ENCODE measurements around the gene PCDH8.

PCDH8 gene, protein sequence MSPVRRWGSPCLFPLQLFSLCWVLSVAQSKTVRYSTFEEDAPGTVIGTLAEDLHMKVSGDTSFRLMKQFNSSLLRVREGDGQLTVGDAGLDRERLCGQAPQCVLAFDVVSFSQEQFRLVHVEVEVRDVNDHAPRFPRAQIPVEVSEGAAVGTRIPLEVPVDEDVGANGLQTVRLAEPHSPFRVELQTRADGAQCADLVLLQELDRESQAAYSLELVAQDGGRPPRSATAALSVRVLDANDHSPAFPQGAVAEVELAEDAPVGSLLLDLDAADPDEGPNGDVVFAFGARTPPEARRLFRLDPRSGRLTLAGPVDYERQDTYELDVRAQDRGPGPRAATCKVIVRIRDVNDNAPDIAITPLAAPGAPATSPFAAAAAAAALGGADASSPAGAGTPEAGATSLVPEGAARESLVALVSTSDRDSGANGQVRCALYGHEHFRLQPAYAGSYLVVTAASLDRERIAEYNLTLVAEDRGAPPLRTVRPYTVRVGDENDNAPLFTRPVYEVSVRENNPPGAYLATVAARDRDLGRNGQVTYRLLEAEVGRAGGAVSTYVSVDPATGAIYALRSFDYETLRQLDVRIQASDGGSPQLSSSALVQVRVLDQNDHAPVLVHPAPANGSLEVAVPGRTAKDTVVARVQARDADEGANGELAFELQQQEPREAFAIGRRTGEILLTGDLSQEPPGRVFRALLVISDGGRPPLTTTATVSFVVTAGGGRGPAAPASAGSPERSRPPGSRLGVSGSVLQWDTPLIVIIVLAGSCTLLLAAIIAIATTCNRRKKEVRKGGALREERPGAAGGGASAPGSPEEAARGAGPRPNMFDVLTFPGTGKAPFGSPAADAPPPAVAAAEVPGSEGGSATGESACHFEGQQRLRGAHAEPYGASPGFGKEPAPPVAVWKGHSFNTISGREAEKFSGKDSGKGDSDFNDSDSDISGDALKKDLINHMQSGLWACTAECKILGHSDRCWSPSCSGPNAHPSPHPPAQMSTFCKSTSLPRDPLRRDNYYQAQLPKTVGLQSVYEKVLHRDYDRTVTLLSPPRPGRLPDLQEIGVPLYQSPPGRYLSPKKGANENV

GRCh38 chr13:52848455-52849195 is at the start of gene PCDH8:
Gene PCDH8, minus strand, starts transcription at chr13:52848640. Its CDS starts 204 bp downstream, at chr13:52848436.
- DNase-seq: no peak

DNA sequence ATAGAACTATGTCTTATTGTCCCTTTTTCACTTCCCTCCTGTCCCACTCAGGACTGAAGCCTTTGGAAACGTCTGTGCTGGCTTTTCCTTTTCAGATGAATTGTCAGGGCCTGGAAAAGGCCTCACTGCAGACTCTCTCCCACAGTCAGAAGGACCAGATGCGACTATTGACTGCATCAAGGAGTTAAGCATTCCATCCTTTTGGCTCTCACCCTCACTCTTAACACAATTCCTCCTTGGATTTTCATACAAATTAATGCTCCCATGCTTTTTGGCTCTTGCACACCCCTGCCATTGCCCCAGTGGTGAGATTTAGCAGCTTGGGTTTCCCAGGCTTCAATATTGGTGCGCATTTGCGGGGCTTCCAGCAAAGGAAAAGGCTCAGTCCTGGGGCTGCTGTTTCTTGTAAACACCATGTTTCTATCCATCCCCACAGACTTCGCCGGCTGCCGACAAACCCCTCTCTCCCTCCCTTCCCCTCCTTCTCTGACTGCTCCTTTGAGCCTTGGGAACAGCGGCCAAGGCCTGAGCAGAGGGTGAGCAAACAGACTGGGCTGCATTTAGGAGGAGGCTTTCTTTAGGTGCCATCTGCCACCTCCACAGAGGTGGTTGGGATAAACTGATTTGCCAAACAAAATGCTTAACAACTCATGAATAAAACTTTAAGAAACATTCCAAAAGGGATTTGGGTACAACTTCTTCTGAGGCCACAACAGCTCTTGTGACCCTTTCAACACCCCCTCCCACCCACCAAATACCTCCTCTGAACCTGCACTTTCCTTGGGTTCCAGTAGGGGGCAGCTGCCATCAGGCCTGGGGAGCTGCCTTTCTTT is 48.6 kb upstream of the PCDH8 start:
- no peak for DNase-seq

- DNase-seq: no peak
Measured at GRCh38 chr13:52894413-52894812, 46.0 kb upstream of the PCDH8 start.

GRCh38 chr13:52892925-52893324 is 44.5 kb upstream of the PCDH8 start:
- no peak for DNase-seq

GRCh38 chr13:52891706-52892105 is 43.3 kb upstream of the PCDH8 start:
- DNase-seq: no peak

GRCh38 chr13:52887165-52887564 is 38.7 kb upstream of the PCDH8 start:
- no peak for DNase-seq

GRCh38 chr13:52885141-52885540 is 36.7 kb upstream of the PCDH8 start:
- no peak for DNase-seq

GRCh38 chr13:52884429-52885010 is 36.1 kb upstream of the PCDH8 start:
- DNase-seq: no peak

- no peak for DNase-seq
Measured at GRCh38 chr13:52882785-52883184, 34.3 kb upstream of the PCDH8 start.

DNA sequence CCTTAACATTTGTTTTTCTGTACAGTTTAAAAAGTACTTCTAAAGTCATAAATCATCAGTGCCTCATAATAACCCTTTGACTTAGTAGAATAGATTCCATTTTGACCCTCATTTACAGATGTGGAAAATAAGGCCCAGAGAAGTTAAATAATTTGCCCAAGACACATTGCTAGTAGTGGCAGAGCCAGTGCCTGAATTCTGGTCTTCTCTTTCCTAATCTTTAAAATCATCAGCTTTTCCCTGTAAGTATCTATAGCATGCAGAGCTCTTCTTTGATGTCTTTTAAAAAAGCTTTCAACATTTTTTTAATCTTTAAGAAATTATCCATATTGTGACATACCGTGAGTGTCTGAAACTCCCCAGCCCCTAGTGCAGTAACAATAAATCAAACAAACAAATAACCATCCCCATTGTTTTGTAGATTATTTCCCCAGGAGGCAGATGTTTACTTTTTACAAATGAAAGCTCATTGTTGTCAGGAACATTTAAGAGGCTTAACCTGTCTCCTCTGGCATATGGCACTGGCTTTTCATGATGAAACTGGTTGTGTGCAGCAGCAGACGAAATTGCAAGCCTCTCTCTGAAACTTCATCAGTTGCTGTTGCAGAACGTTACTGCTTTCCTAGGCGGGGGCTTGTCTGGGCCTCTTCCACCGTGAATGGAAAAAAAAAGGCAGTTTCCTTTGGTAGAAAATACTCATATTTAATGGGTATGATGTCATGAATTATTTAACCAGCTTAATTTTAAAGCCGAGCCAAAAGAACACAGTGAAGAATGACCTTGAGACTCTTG is 31.7 kb upstream of the PCDH8 start:
- DNase-seq: no peak

- DNase-seq: no peak
Measured at GRCh38 chr13:52878831-52879230, 30.4 kb upstream of the PCDH8 start.

DNA sequence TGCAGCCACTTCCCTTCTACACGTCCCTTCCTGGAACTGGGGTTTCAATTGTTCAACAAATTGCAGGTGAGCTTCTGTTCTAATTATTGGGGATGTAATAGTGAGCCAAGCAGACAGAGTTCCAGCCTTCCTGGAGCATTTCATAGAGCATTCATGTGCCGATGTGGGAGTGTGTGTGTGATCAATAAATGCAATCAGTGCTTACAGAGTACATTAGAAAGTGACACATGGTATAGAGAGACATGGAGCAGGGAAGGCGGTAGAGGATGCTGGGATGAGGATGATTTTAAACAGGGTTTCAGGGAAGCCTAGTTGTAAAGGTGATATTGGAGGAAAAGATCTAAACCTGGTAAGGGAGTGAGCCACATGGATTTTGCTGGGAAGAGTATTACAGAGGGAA is 21.7 kb upstream of the PCDH8 start:
- DNase-seq: no peak

GRCh38 chr13:52869621-52870020 is 21.2 kb upstream of the PCDH8 start:
- DNase-seq: no peak

DNA sequence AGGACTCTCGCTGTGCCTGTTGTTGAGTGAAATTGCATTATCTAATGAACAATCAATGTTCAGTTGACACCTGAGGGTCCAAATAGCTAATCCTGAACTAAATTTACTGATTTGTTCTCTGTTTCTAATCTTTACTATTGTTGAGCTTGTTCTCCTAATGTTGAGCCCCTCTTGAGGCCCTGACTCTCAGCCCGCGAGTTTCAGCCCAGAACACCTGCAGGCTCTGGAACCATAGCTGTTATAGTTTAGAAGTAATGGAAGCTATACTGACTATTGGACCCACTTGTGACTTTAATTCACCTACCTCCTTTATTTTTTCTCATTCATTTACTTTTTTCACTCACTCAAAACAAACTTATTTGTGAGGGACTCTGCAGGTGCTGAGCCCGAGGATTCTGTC is 20.6 kb upstream of the PCDH8 start:
- DNase-seq: no peak

GRCh38 chr13:52868190-52868589 is 19.8 kb upstream of the PCDH8 start:
- no peak for DNase-seq

GRCh38 chr13:52864941-52865340 is 16.5 kb upstream of the PCDH8 start:
- DNase-seq: no peak

DNA sequence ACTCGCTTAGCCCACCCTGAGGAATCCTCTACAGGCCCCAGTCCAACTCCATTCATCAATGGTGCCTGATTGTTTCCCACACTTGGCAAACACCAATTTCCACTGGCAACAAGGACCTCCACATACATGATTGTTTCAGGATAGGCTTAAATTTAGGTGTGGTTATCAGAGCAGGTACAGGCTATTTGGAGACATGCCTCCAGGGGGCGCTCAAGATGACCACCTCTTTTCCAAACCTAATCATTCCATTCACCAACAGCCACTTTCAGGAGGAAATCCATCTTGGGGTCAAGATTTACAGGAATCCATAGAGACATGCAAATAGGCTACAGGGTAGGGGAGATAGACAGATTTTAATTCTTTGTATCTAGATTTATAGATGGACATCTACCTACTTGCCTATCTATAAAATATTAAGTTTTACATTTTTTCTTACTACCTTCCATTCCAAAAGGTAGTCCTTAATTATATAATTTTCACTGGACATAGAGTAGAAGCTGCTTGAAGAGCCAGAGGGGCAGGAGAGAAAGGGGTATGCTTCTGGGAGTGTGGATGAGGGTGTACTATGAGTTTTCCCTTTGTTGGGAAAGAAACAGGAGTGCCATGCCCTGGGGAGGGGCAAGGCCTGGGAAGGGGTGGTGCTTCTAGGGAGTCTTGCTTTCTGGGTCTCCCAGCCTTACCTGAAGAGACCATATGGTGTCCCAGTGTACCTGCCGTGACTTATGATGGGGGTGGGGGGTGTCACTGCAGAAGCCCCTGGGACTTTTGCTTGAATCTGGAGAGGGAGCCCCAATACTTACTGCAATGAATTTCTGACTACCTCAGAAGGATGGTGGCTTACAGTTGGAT is 14.1 kb upstream of the PCDH8 start:
- no peak for DNase-seq

DNA sequence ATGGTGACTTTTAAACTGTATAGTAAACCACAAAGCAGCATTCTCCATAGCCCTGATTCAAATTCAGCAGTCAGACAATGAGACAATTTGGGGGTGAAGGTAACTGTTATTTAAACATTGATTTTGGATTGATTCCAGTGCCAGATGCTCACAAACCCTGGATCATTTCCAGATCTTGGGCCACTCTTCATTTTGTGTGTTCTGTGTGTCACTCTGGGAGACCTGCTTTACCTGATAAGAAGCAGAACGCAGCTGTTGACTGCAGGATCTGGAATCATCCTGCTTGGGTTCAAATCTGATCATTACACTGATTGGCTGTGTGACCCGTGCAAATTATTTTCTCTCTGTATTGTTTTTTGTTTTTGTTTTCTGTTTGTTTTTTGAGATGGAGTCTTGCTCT is 4.0 kb upstream of the PCDH8 start:
- no peak for DNase-seq

GRCh38 chr13:52851137-52851962 is 2.9 kb upstream of the PCDH8 start:
- no peak for DNase-seq
